ENCODE measurements around the gene ARHGEF4. TPM values are rescaled to one million over a fixed set of nuclear protein-coding genes. Genes with fewer than 3 reads are reported as not detected.

The ARHGEF4 gene
- total RNA-seq: 1 to 10 TPM; 4.2 to 4.3 TPM

GRCh38 chr2:130836501-130837174 lies at the start of gene ARHGEF4:
ARHGEF4 (plus strand) TSS chr2:130836914; CDS start chr2:130836954, 40 bp downstream.
- POLR2A ChIA-PET: no interaction called here
- Mint-ChIP-seq H3K9me3 (no peaks in the 10 kb centered on the region), H3K27me3 (peaks cover 41% of the 10 kb centered on the region), H3K4me1 (ENCODE audit: low read depth) (no peaks in the 10 kb centered on the region), H3K27ac (no peak within 1 kb of the TSS), H3K36me3 (ENCODE audit: low read depth) (no peaks in the 10 kb centered on the region), H3K4me3 (no peak within 1 kb of the TSS)
- ATAC-seq (peak; percentile 66), DNase-seq (peak; percentile 44)
- TF ChIP-seq CTCF (IDR thresholded peaks at IDR 0.05): no peak
- CTCF ChIA-PET: interaction anchor here (0.9 to 1.3 kb wide), 2 partner anchors 37 to 38 kb away, joined by 3 to 4 read pairs; no protein-coding TSS in a partner anchor
- intact Hi-C loops (cut with micrococcal nuclease): no loop called here

- DNase-seq: no peak
- H3K4me1 Mint-ChIP-seq (ENCODE audit: low read depth): no peaks in the 10 kb centered on the region
- no peak overlapping the region for H3K27ac Mint-ChIP-seq
- no peak for TF ChIP-seq CTCF (IDR thresholded peaks at IDR 0.05)
- CTCF ChIA-PET: no interaction called here
- H3K4me3 Mint-ChIP-seq: no peak overlapping the region
- H3K36me3 Mint-ChIP-seq (ENCODE audit: low read depth): no peaks in the 10 kb centered on the region
- H3K27me3 Mint-ChIP-seq: peaks cover 8% of the 10 kb centered on the region
- H3K9me3 Mint-ChIP-seq: no peaks in the 10 kb centered on the region
- ATAC-seq: no peak
- POLR2A ChIA-PET: no interaction called here
- intact Hi-C loops (cut with micrococcal nuclease): no loop called here
Observed at GRCh38 chr2:130787841-130788240, 48.9 kb upstream of the ARHGEF4 start.

GRCh38 chr2:130790312-130790711 lies 46.4 kb upstream of the ARHGEF4 start:
- ChIA-PET POLR2A (no interaction called here), CTCF (interaction anchor here (0.9 to 1.7 kb wide), 2 partner anchors 83 to 131 kb away, joined by 3 to 8 read pairs; no protein-coding TSS in a partner anchor)

GRCh38 chr2:130790804-130791616 lies 45.7 kb upstream of the ARHGEF4 start:
- Mint-ChIP-seq H3K4me3 (no peak overlapping the region), H3K27ac (no peak overlapping the region), H3K36me3 (ENCODE audit: low read depth) (no peaks in the 10 kb centered on the region), H3K4me1 (ENCODE audit: low read depth) (no peaks in the 10 kb centered on the region), H3K9me3 (no peaks in the 10 kb centered on the region), H3K27me3 (peaks cover 3% of the 10 kb centered on the region)
- intact Hi-C loops (cut with micrococcal nuclease): no loop called here
- ChIA-PET CTCF (interaction anchor here (0.9 to 1.7 kb wide), 2 partner anchors 83 to 131 kb away, joined by 3 to 8 read pairs; no protein-coding TSS in a partner anchor), POLR2A (no interaction called here)
- no peak for TF ChIP-seq CTCF (IDR thresholded peaks at IDR 0.05)
- DNase-seq: no peak
- no peak for ATAC-seq

More at GRCh38 chr2:130790312-130790711, 46.4 kb upstream of the ARHGEF4 start:
- TF ChIP-seq CTCF (IDR thresholded peaks at IDR 0.05): no peak
- no peaks in the 10 kb centered on the region for H3K36me3 Mint-ChIP-seq (ENCODE audit: low read depth)
- ATAC-seq (no peak), DNase-seq (no peak)
- H3K4me1 Mint-ChIP-seq (ENCODE audit: low read depth): no peaks in the 10 kb centered on the region
- H3K9me3 Mint-ChIP-seq: no peaks in the 10 kb centered on the region
- H3K4me3 Mint-ChIP-seq: no peak overlapping the region
- intact Hi-C loops (cut with micrococcal nuclease): no loop called here
- peaks cover 6% of the 10 kb centered on the region for H3K27me3 Mint-ChIP-seq
- H3K27ac Mint-ChIP-seq: no peak overlapping the region

GRCh38 chr2:130791617-130791939 lies 45.1 kb upstream of the ARHGEF4 start:
- ChIA-PET CTCF (interaction anchor here (1.7 kb wide), 1 partner anchor 82 kb away, joined by 8 read pairs; no protein-coding TSS in a partner anchor), POLR2A (no interaction called here)
- no peak for TF ChIP-seq CTCF (IDR thresholded peaks at IDR 0.05)

More at GRCh38 chr2:130791617-130791939, 45.1 kb upstream of the ARHGEF4 start:
- intact Hi-C loops (cut with micrococcal nuclease): no loop called here
- no peaks in the 10 kb centered on the region for H3K9me3 Mint-ChIP-seq
- no peaks in the 10 kb centered on the region for H3K36me3 Mint-ChIP-seq (ENCODE audit: low read depth)
- DNase-seq: no peak
- ATAC-seq: no peak
- H3K27ac Mint-ChIP-seq: no peak overlapping the region
- H3K4me1 Mint-ChIP-seq (ENCODE audit: low read depth): no peaks in the 10 kb centered on the region
- H3K27me3 Mint-ChIP-seq: peaks cover 3% of the 10 kb centered on the region
- no peak overlapping the region for H3K4me3 Mint-ChIP-seq

Measured in activated CD8-positive, alpha-beta T cell treated with anti-CD3 and anti-CD28 coated beads for 36 hours (primary cell).